Transverse colon (tissue), 4 donors: Measurements from ENCODE around the gene POLR1G. TPM values are rescaled to one million over a fixed set of nuclear protein-coding genes. Genes with fewer than 3 reads are reported as not detected.
"Not testable (repeated sequence)": the region's sequence is repeated elsewhere in the genome, so short reads cannot be mapped to it uniquely, and the experiment has no call there.

Experiments
- DNase-seq: peaks from one replicate; pipeline ENCODE4 v3.0.0-alpha.2; 2019
- H3K27ac ChIP-seq, 4 donors: fragments of 200-600 bp; sonication (generic); 2 replicates each; pipeline ENCODE4 v1.5.1; 2016 to 2018; ENCODE audit warnings: inconsistent platforms in 4 of 4
- H3K27me3 ChIP-seq: fragments of 200-600 bp; sonication (generic); 2 replicates; pipeline ENCODE4 v1.5.1; 2017; ENCODE audit warnings: inconsistent platforms
- H3K36me3 ChIP-seq, 4 donors: fragments of 200-600 bp; sonication (generic); 2 replicates each; pipeline ENCODE4 v1.5.1; 2017 to 2019; ENCODE audit warnings: inconsistent platforms in 4 of 4
- H3K4me1 ChIP-seq, 4 donors: fragments of 200-600 bp; sonication (generic); 2 replicates each; pipeline ENCODE4 v1.5.1; 2017 to 2020; ENCODE audit warnings: inconsistent platforms in 4 of 4
- H3K4me3 ChIP-seq, 4 donors: fragments of 200-600 bp; sonication (generic); 1 replicate in 1 of 4; 2 replicates in 3 of 4; pipeline versions ENCODE4 v1.5.1 to v1.6.1; 2017 to 2019; ENCODE audit warnings: inconsistent platforms in 4 of 4
- H3K9me3 ChIP-seq, 2 donors: fragments of 200-600 bp; sonication (generic); 2 replicates each; pipeline ENCODE4 v1.5.1; 2017 to 2019; ENCODE audit warnings: inconsistent platforms in 2 of 2
- EP300 ChIP-seq: sonication (generic); formaldehyde crosslinking; IDR thresholded peaks from one replicate; pipeline ENCODE4 v1.6.1; 2017; ENCODE audit warnings: antibody characterized with exemption, low read depth
- POLR2A ChIP-seq: fragments of 450-650 bp; IDR thresholded peaks from one replicate; pipeline ENCODE4 v1.6.1; 2016; ENCODE audit warnings: antibody characterized with exemption, mild to moderate bottlenecking, moderate library complexity
- POLR2AphosphoS5 ChIP-seq, 3 donors: sonication (generic); formaldehyde crosslinking; IDR thresholded peaks; one replicate each; pipeline ENCODE4 v1.6.1; 2016; ENCODE audit warnings: antibody characterized with exemption in 3 of 3
- WGBS, 2 donors: methylation state at CpG; one replicate each; pipeline ENCODE4 v1.1.5; 2018; ENCODE audit warnings: low coverage in 1 of 2; 5-methylcytosine and 5-hydroxymethylcytosine counted together
- in situ Hi-C, 4 donors: fragments of 200-750 bp; cut with MboI; loops; one replicate each; pipeline versions ENCODE4 v1.15.0 to v1.15.1; 2017; ENCODE audit warnings: low sequenced_read_pairs in 3 of 4, low pct_ligation_motif_present in 1 of 4, low pct_unique_long_range_greater_than_20kb in 1 of 4
- intact Hi-C: fragments of 100-400 bp; cut with DNase I; formaldehyde crosslinking; loops from one replicate; pipeline ENCODE4 v1.15.1; 2023; ENCODE audit warnings: low total_unique reads
- total RNA-seq, 4 donors: library from RNA; depleted of rRNA; stranded (reverse); fragments of >200 nt; gene quantifications; one replicate each; pipeline ENCODE4 v1.1.0, GENCODE V29; 2016
- TF ChIP-seq, protein P1 (sequence below), 5 experiments: fragments of 200-600 bp in 3 of 5; fragments of 450-650 bp in 2 of 5; sonication (generic) in 3 of 5; IDR thresholded peaks; 1 replicate in 2 of 5; 2 replicates in 3 of 5; pipeline ENCODE4 v1.5.1; 2016 to 2017; ENCODE audit warnings: antibody characterized with exemption in 5 of 5, inconsistent platforms in 3 of 5, mild to moderate bottlenecking in 2 of 5, moderate library complexity in 1 of 5

Gene POLR1G
- total RNA-seq, 4 donors from 2014 or later = 1.00 to 3.5 (median 1.2) TPM

- no peak for DNase-seq
Observed at GRCh38 chr19:45408121-45408520, 1.7 kb downstream of the POLR1G start.

GRCh38 chr19:45408830-45409556, 2.5 kb downstream of the POLR1G start:
- Histone ChIP-seq H3K4me1 (peaks cover 5 to 22% (median 17%) of the 10 kb centered on the region in 4 donors), H3K9me3 (no peaks in the 10 kb centered on the region), H3K4me3 (no peak overlapping the region), H3K27ac (no peak overlapping the region), H3K27me3 (peaks cover 10% of the 10 kb centered on the region), H3K36me3 (peaks cover 0 to 12% (median 1%) of the 10 kb centered on the region in 4 donors)
- 82 to 83% methylated on average over 7 to 15 of the region's 15 CpGs for WGBS, 2 donors
- no peak for TF ChIP-seq POLR2A
- TF ChIP-seq POLR2AphosphoS5 (IDR thresholded peaks at IDR 0.05) = no peak
- TF ChIP-seq EP300 = no peak
- TF ChIP-seq, protein P1, sequence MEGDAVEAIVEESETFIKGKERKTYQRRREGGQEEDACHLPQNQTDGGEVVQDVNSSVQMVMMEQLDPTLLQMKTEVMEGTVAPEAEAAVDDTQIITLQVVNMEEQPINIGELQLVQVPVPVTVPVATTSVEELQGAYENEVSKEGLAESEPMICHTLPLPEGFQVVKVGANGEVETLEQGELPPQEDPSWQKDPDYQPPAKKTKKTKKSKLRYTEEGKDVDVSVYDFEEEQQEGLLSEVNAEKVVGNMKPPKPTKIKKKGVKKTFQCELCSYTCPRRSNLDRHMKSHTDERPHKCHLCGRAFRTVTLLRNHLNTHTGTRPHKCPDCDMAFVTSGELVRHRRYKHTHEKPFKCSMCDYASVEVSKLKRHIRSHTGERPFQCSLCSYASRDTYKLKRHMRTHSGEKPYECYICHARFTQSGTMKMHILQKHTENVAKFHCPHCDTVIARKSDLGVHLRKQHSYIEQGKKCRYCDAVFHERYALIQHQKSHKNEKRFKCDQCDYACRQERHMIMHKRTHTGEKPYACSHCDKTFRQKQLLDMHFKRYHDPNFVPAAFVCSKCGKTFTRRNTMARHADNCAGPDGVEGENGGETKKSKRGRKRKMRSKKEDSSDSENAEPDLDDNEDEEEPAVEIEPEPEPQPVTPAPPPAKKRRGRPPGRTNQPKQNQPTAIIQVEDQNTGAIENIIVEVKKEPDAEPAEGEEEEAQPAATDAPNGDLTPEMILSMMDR (IDR thresholded peaks at IDR 0.05) = no peak
- in situ Hi-C loops (no loop called here), intact Hi-C loops (no loop called here)
- DNase-seq = no peak

More at GRCh38 chr19:45408121-45408520, 1.7 kb downstream of the POLR1G start:
- TF ChIP-seq POLR2AphosphoS5 (IDR thresholded peaks at IDR 0.05) (no peak), EP300 (no peak)
- in situ Hi-C loops (no loop called here), intact Hi-C loops (no loop called here)
- Histone ChIP-seq H3K4me1 (peaks cover 5 to 30% (median 23%) of the 10 kb centered on the region in 4 donors), H3K4me3 (no peak overlapping the region), H3K36me3 (peaks cover 0 to 3% (median 0%) of the 10 kb centered on the region in 4 donors), H3K27me3 (peaks cover 14% of the 10 kb centered on the region), H3K9me3 (no peaks in the 10 kb centered on the region), H3K27ac (no peak overlapping the region)
- 94% methylated on average over 8 of the region's 8 CpGs; no CpG with 5 or more reads in 1 of the 2 donors for WGBS, 2 donors

- H3K27me3 ChIP-seq = peaks cover 4% of the 10 kb centered on the region
- intact Hi-C loops = no loop called here
- no peak overlapping the region for H3K4me3 ChIP-seq
- peaks cover 0 to 14% (median 3%) of the 10 kb centered on the region in 4 donors for H3K36me3 ChIP-seq
- no peak for DNase-seq
- no peak overlapping the region for H3K27ac ChIP-seq
- WGBS, 2 donors = 59 to 80% methylated on average over 1 to 4 of the region's 4 CpGs
- no peaks in the 10 kb centered on the region for H3K9me3 ChIP-seq
- TF ChIP-seq POLR2AphosphoS5 (IDR thresholded peaks at IDR 0.05) = no peak
- TF ChIP-seq, protein P1 (IDR thresholded peaks at IDR 0.05) = no peak
- no peak for TF ChIP-seq EP300
- TF ChIP-seq POLR2A = no peak
- H3K4me1 ChIP-seq = peaks cover 5 to 16% (median 13%) of the 10 kb centered on the region in 4 donors
- in situ Hi-C loops = no loop called here
Observed at GRCh38 chr19:45409557-45409920, 3.1 kb downstream of the POLR1G start.

DNA sequence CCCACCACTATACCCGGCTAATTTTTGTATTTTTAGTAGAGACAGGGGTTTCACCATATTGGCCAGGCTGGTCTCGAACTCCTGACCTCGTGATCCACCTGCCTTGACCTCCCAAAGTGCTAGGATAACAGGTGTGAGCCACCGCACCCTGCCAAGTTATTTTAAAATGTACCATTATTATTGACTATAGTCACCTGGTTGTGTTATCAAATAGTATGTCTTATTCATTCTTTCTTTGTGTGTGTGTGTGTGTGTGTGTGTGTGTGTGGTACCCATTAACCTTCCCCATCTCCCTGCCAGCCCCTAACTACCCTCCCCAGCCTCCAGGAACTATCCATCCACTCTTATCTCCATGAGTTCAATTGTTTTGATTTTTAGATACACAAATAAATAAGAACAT, 3.9 kb downstream of the POLR1G start:
- in situ Hi-C loops, H3K27me3 ChIP-seq, H3K9me3 ChIP-seq, intact Hi-C loops, H3K27ac ChIP-seq, DNase-seq, H3K4me3 ChIP-seq: not testable (repeated sequence)
- 94% methylated on average over 4 of the region's 4 CpGs; no CpG with 5 or more reads in 1 of the 2 donors for WGBS, 2 donors
- Histone ChIP-seq H3K36me3 (peaks cover 0 to 14% (median 3%) of the 10 kb centered on the region in 4 donors), H3K4me1 (peaks cover 5 to 12% (median 8%) of the 10 kb centered on the region in 4 donors)

DNA sequence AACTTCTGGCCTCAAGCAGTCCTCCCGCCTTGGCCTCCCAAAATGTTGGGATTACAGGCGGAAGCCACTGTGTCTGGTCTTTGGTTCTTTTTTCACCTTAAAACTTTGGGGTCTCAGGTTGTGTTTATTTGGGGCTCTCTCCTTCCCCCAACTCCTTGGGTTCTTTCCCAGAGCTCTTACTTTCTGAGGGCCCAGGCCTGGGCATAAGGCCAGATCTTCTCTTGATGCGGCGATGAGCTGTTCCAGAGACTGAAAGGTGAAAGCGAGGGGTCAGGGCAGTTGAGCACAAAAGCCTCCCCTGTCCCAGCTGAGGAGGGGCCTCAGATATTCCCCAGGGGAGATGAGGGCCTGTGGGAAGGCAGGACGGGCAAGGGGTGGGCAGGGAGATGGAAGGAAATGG, 7.1 kb downstream of the POLR1G start:
- WGBS, 2 donors = 86 to 94% methylated on average over 4 to 6 of the region's 6 CpGs
- Histone ChIP-seq H3K4me3 (no peak overlapping the region), H3K27ac (no peak overlapping the region), H3K36me3 (peaks cover 0 to 14% (median 3%) of the 10 kb centered on the region in 4 donors), H3K9me3 (no peaks in the 10 kb centered on the region), H3K27me3 (no peaks in the 10 kb centered on the region), H3K4me1 (peaks cover 0 to 4% (median 0%) of the 10 kb centered on the region in 4 donors)
- intact Hi-C loops (no loop called here), in situ Hi-C loops (no loop called here)
- TF ChIP-seq, protein P1 (IDR thresholded peaks at IDR 0.05) = no peak
- TF ChIP-seq EP300 (no peak), POLR2A (no peak), POLR2AphosphoS5 (IDR thresholded peaks at IDR 0.05) (no peak)
- DNase-seq = no peak
